WERI-Rb-1 (cell line): Measurements from ENCODE around the gene MEF2C.

Source experiments
- DNase-seq: peaks from one replicate; pipeline ENCODE4 v3.0.0-alpha.2; 2020
- H3K27ac ChIP-seq: fragments of 250-450 bp; sonication (Bioruptor Pico); 2 replicates; pipeline ENCODE4 v1.5.1; 2020; ENCODE audit warnings: mild to moderate bottlenecking, moderate library complexity
- H3K27me3 ChIP-seq: fragments of 250-450 bp; sonication (Bioruptor Pico); 2 replicates; pipeline ENCODE4 v1.5.1; 2021; ENCODE audit warnings: mild to moderate bottlenecking, low read depth, moderate library complexity; ENCODE audit not compliant: insufficient read depth, severe bottlenecking
- H3K36me3 ChIP-seq: fragments of 250-450 bp; sonication (Bioruptor Pico); 2 replicates; pipeline ENCODE4 v1.5.1; 2020; ENCODE audit warnings: mild to moderate bottlenecking, moderate library complexity
- H3K4me3 ChIP-seq: 2 replicates; pipeline ENCODE4 v1.5.1; 2011; ENCODE audit warnings: low read depth, mild to moderate bottlenecking, control low read depth, low read length
- H3K9me3 ChIP-seq: fragments of 250-450 bp; sonication (Bioruptor Pico); 2 replicates; pipeline ENCODE4 v1.5.1; 2021; ENCODE audit warnings: mild to moderate bottlenecking, moderate library complexity; ENCODE audit not compliant: severe bottlenecking
- CTCF ChIP-seq: IDR thresholded peaks from 2 replicates; pipeline ENCODE4 v1.5.1; 2011; ENCODE audit warnings: low read depth, mild to moderate bottlenecking, control low read depth, inconsistent platforms, low read length

The MEF2C gene

GRCh38 chr5:88748666-88749065 lies 134.3 kb downstream of the MEF2C start:
- no peak overlapping the region for H3K4me3 ChIP-seq
- H3K9me3 ChIP-seq, result no peaks in the 10 kb centered on the region
- no peak overlapping the region for H3K27ac ChIP-seq
- no peaks in the 10 kb centered on the region for H3K27me3 ChIP-seq
- TF ChIP-seq CTCF, result no peak
- DNase-seq, result no peak
- no peaks in the 10 kb centered on the region for H3K36me3 ChIP-seq

GRCh38 chr5:88746438-88746882 lies 136.5 kb downstream of the MEF2C start:
- DNase-seq, result no peak
- TF ChIP-seq CTCF, result no peak
- no peaks in the 10 kb centered on the region for H3K36me3 ChIP-seq
- H3K27ac ChIP-seq, result no peak overlapping the region
- H3K27me3 ChIP-seq, result no peaks in the 10 kb centered on the region
- no peak overlapping the region for H3K4me3 ChIP-seq
- H3K9me3 ChIP-seq, result no peaks in the 10 kb centered on the region

GRCh38 chr5:88745093-88745696 lies 137.8 kb downstream of the MEF2C start:
- H3K36me3 ChIP-seq, result no peaks in the 10 kb centered on the region
- no peak overlapping the region for H3K4me3 ChIP-seq
- H3K27me3 ChIP-seq, result no peaks in the 10 kb centered on the region
- no peak overlapping the region for H3K27ac ChIP-seq
- no peak for TF ChIP-seq CTCF
- H3K9me3 ChIP-seq, result no peaks in the 10 kb centered on the region
- no peak for DNase-seq

- no peak overlapping the region for H3K27ac ChIP-seq
- no peaks in the 10 kb centered on the region for H3K36me3 ChIP-seq
- TF ChIP-seq CTCF, result no peak
- no peak overlapping the region for H3K4me3 ChIP-seq
- DNase-seq, result no peak
- H3K27me3 ChIP-seq, result no peaks in the 10 kb centered on the region
- H3K9me3 ChIP-seq, result no peaks in the 10 kb centered on the region
These were observed 139.7 kb downstream of the MEF2C start for GRCh38 chr5:88743231-88743834.

- no peak for DNase-seq
- no peaks in the 10 kb centered on the region for H3K36me3 ChIP-seq
- no peaks in the 10 kb centered on the region for H3K9me3 ChIP-seq
- H3K27me3 ChIP-seq, result no peaks in the 10 kb centered on the region
- no peak for TF ChIP-seq CTCF
- no peak overlapping the region for H3K4me3 ChIP-seq
- H3K27ac ChIP-seq, result no peak overlapping the region
These were observed 141.0 kb downstream of the MEF2C start for GRCh38 chr5:88741964-88742363.
